ENCODE data around the gene ETS2. TPM values are rescaled to one million over a fixed set of nuclear protein-coding genes. Genes with fewer than 3 reads are reported as not detected.

ETS2 gene
- polyA plus RNA-seq, 1 donor (not counting 4 experiments of a cell fraction or from before 2014, with no cell fraction given): 58.5 TPM

GRCh38 chr21:38761531-38761930 lies 44.2 kb upstream of the ETS2 start:
- Histone ChIP-seq H3K4me3 (ENCODE audit: control insufficient read depth in 2 of 3, extremely low read depth in 1 of 3, insufficient read depth in 2 of 3, low read depth in 1 of 3, low read length in 3 of 3) (no peak overlapping the region), H3K9me1 (ENCODE audit: control insufficient read depth, extremely low read depth, insufficient read depth, low read length) (no peaks in the 10 kb centered on the region), H4K20me1 (ENCODE audit: control insufficient read depth, extremely low read depth, insufficient read depth, low read length) (no peaks in the 10 kb centered on the region), H3K4me1 (ENCODE audit: control insufficient read depth, extremely low read depth, insufficient read depth, low read length) (peaks cover 34% of the 10 kb centered on the region), H3K27me3 (ENCODE audit: control insufficient read depth, extremely low read depth, insufficient read depth, low read length) (no peaks in the 10 kb centered on the region), H3K79me2 (ENCODE audit: control insufficient read depth, insufficient read depth, low read length) (no peaks in the 10 kb centered on the region), H3K9me3 (ENCODE audit: control insufficient read depth, low read depth, low read length) (no peaks in the 10 kb centered on the region), H2AFZ (ENCODE audit: control insufficient read depth, low read length) (no peak overlapping the region), H3K36me3 (ENCODE audit: control insufficient read depth in 2 of 2, extremely low read depth in 1 of 2, insufficient read depth in 2 of 2, low read length in 2 of 2) (no peaks in the 10 kb centered on the region), H3K27ac (ENCODE audit: control insufficient read depth, insufficient read depth, low read length) (no peak overlapping the region), H3K9ac (ENCODE audit: control insufficient read depth, extremely low read depth, insufficient read depth, low read length) (no peak overlapping the region), H3K4me2 (ENCODE audit: control insufficient read depth, extremely low read depth, insufficient read depth, low read depth, low read length) (no peak overlapping the region)
- FAIRE-seq (no peak), DNase-seq (ENCODE audit: low read depth, low spot score) (no peak)
- dilution Hi-C loops (cut with MboI; ENCODE audit: extremely low pct_ligation_motif_present, low sequenced_read_pairs): no loop called here
- TF ChIP-seq EZH2 (IDR thresholded peaks at IDR 0.05; ENCODE audit: low read length) (no peak), CTCF (optimal IDR thresholded peaks at IDR 0.05 in 1 of 3, IDR thresholded peaks at IDR 0.05 in 1 of 3, conservative IDR thresholded peaks at IDR 0.05 in 1 of 3; ENCODE audit: extremely low read depth in 1 of 3, insufficient read depth in 2 of 3, low read length in 3 of 3) (no peak)

- Histone ChIP-seq H3K4me1 (ENCODE audit: control insufficient read depth, extremely low read depth, insufficient read depth, low read length) (peaks cover 18% of the 10 kb centered on the region), H3K4me3 (ENCODE audit: control insufficient read depth in 2 of 3, extremely low read depth in 1 of 3, insufficient read depth in 2 of 3, low read depth in 1 of 3, low read length in 3 of 3) (no peak overlapping the region), H3K27ac (ENCODE audit: control insufficient read depth, insufficient read depth, low read length) (no peak overlapping the region), H3K36me3 (ENCODE audit: control insufficient read depth in 2 of 2, extremely low read depth in 1 of 2, insufficient read depth in 2 of 2, low read length in 2 of 2) (no peaks in the 10 kb centered on the region), H3K27me3 (ENCODE audit: control insufficient read depth, extremely low read depth, insufficient read depth, low read length) (no peaks in the 10 kb centered on the region), H3K9ac (ENCODE audit: control insufficient read depth, extremely low read depth, insufficient read depth, low read length) (no peak overlapping the region), H2AFZ (ENCODE audit: control insufficient read depth, low read length) (no peak overlapping the region), H3K9me3 (ENCODE audit: control insufficient read depth, low read depth, low read length) (no peaks in the 10 kb centered on the region), H3K4me2 (ENCODE audit: control insufficient read depth, extremely low read depth, insufficient read depth, low read depth, low read length) (no peak overlapping the region), H4K20me1 (ENCODE audit: control insufficient read depth, extremely low read depth, insufficient read depth, low read length) (no peaks in the 10 kb centered on the region), H3K9me1 (ENCODE audit: control insufficient read depth, extremely low read depth, insufficient read depth, low read length) (no peaks in the 10 kb centered on the region), H3K79me2 (ENCODE audit: control insufficient read depth, insufficient read depth, low read length) (no peaks in the 10 kb centered on the region)
- FAIRE-seq (no peak), DNase-seq (ENCODE audit: low read depth, low spot score) (no peak)
- dilution Hi-C loops (cut with MboI; ENCODE audit: extremely low pct_ligation_motif_present, low sequenced_read_pairs): no loop called here
- TF ChIP-seq EZH2 (IDR thresholded peaks at IDR 0.05; ENCODE audit: low read length) (no peak), CTCF (optimal IDR thresholded peaks at IDR 0.05 in 1 of 3, IDR thresholded peaks at IDR 0.05 in 1 of 3, conservative IDR thresholded peaks at IDR 0.05 in 1 of 3; ENCODE audit: extremely low read depth in 1 of 3, insufficient read depth in 2 of 3, low read length in 3 of 3) (no peak)
These were observed 40.7 kb upstream of the ETS2 start for GRCh38 chr21:38765056-38765455.
